Measurements from ENCODE around the gene MACROD2. TPM values are rescaled to one million over a fixed set of nuclear protein-coding genes. Genes with fewer than 3 reads are reported as not detected.

Gene MACROD2
- total and polyA plus RNA-seq, 2 of the 4 experiments (the other 2 are of a cell fraction), result not detected

GRCh38 chr20:16051968-16052367 is 2056.7 kb downstream of the MACROD2 start:
- Histone ChIP-seq H3K9me1 (ENCODE audit: insufficient read depth, low read length) (no peaks in the 10 kb centered on the region), H2AFZ (replicated peaks; ENCODE audit: low read length, poor library complexity) (no peak overlapping the region), H4K8ac (ENCODE audit: low read depth in 2 of 2, low read length in 2 of 2) (no peak overlapping the region), H2BK5ac (ENCODE audit: low read depth, low read length, poor library complexity, severe bottlenecking) (no peak overlapping the region), H4K20me1 (ENCODE audit: insufficient read depth, low read length) (no peaks in the 10 kb centered on the region), H3K27me3 (ENCODE audit: control insufficient read depth, insufficient read depth, low read length) (no peaks in the 10 kb centered on the region), H2AK9ac (replicated peaks; ENCODE audit: low read depth, low read length, poor library complexity) (no peak overlapping the region), H3K56ac (ENCODE audit: extremely low read depth, insufficient read depth, low read length) (no peak overlapping the region), H3K4me2 (ENCODE audit: low read depth, low read length) (no peak overlapping the region), H3K4me1 (ENCODE audit: control insufficient read depth, insufficient read depth, low read length) (no peaks in the 10 kb centered on the region), H2AK5ac (ENCODE audit: low read depth, low read length) (no peak overlapping the region), H3K18ac (ENCODE audit: low read depth, low read length) (no peak overlapping the region), H3K14ac (replicated peaks; ENCODE audit: low read depth, low read length) (no peak overlapping the region), H4K91ac (ENCODE audit: insufficient read depth, low read depth, low read length) (no peak overlapping the region), H2BK15ac (ENCODE audit: low read depth, low read length) (no peak overlapping the region), H3K36me3 (ENCODE audit: control insufficient read depth, insufficient read depth, low read length) (no peaks in the 10 kb centered on the region), H4K5ac (ENCODE audit: low read depth, low read length) (no peak overlapping the region), H3K23ac (ENCODE audit: low read depth, low read length) (no peak overlapping the region), H3K27ac (ENCODE audit: insufficient read depth, low read length) (no peak overlapping the region), H3K4ac (ENCODE audit: low read depth, low read length) (no peak overlapping the region), H3K79me1 (ENCODE audit: low read depth in 1 of 2, low read length in 2 of 2) (no peaks in the 10 kb centered on the region), H2BK20ac (ENCODE audit: low read depth, low read length) (no peak overlapping the region), H3K9me3 (ENCODE audit: control insufficient read depth, insufficient read depth, low read length) (no peaks in the 10 kb centered on the region; the same call in none of the 2 replicates), H2BK120ac (ENCODE audit: low read depth, low read length) (no peak overlapping the region), H3K9ac (ENCODE audit: low read depth, low read length) (no peak overlapping the region), H3K4me3 (ENCODE audit: insufficient read depth, low read depth, low read length) (no peak overlapping the region)
- in situ Hi-C loops (cut with MboI; ENCODE audit: low sequenced_read_pairs) (no loop called here), dilution Hi-C loops (cut with HindIII; ENCODE audit: low sequenced_read_pairs, unreplicated experiment) (no loop called here), intact Hi-C loops (cut with micrococcal nuclease) (no loop called here)
- ChIA-PET POLR2A (ENCODE audit: unreplicated experiment) (no interaction called here), CTCF (no interaction called here)
- WGBS, 2 experiments (ENCODE audit: extremely low coverage in 2 of 2, insufficient read length in 1 of 2), result no CpG with 5 or more reads among the region's 1 CpG
- no peak for DNase-seq
- no TSS peak for BruUV-seq (replicated peaks)
- ATAC-seq (ENCODE audit: low read depth), result no peak
- TF ChIP-seq NFE2L2 (IDR thresholded peaks at IDR 0.05; ENCODE audit: low read depth, low read length), result peak; percentile 45
- TF ChIP-seq CHD1 (IDR thresholded peaks at IDR 0.05; ENCODE audit: low read depth, low read length), result no peak

All from IMR-90 (cell line).